Mesendoderm (in vitro differentiated cells): ENCODE measurements around the gene ATRN.

Source experiments
- DNase-seq: peaks from one replicate; pipeline ENCODE4 v3.0.0; 2013
- H2AK5ac ChIP-seq: 2 replicates; pipeline ENCODE4 v1.6.1; 2013; ENCODE audit warnings: low read length, inconsistent platforms
- H2BK120ac ChIP-seq: 2 replicates; pipeline ENCODE4 v1.6.1; 2013; ENCODE audit warnings: low read depth, mild to moderate bottlenecking, low read length, moderate library complexity, mixed read lengths
- H2BK15ac ChIP-seq: replicated peaks from 2 replicates; pipeline ENCODE4 v1.6.1; 2013; ENCODE audit warnings: low read depth, mild to moderate bottlenecking, moderate library complexity
- H2BK5ac ChIP-seq: 2 replicates; pipeline ENCODE4 v1.6.1; 2013; ENCODE audit warnings: low read length, inconsistent platforms
- H3K18ac ChIP-seq: 2 replicates; pipeline ENCODE4 v1.6.1; 2013; ENCODE audit warnings: mild to moderate bottlenecking, low read length, mixed read lengths
- H3K23ac ChIP-seq: one replicate; pipeline ENCODE4 v1.6.1; 2013; ENCODE audit warnings: low read length
- H3K27ac ChIP-seq: 2 replicates; pipeline ENCODE4 v1.5.1; 2013; ENCODE audit warnings: low read depth, mild to moderate bottlenecking, inconsistent platforms, low read length, moderate library complexity
- H3K27me3 ChIP-seq: 2 replicates; pipeline ENCODE4 v1.6.1; 2013; ENCODE audit warnings: low read length, control low read depth, mild to moderate bottlenecking, inconsistent platforms; ENCODE audit not compliant: insufficient read depth, poor library complexity
- H3K36me3 ChIP-seq: 2 replicates; pipeline ENCODE4 v1.6.1; 2013; ENCODE audit warnings: low read length, inconsistent platforms; ENCODE audit not compliant: control insufficient read depth, insufficient read depth
- H3K4ac ChIP-seq: one replicate; pipeline ENCODE4 v1.6.1; 2013; ENCODE audit warnings: low read depth, mild to moderate bottlenecking, low read length, moderate library complexity
- H3K4me1 ChIP-seq: 2 replicates; pipeline ENCODE4 v1.6.1; 2013; ENCODE audit warnings: low read depth, low read length, inconsistent platforms; ENCODE audit not compliant: control insufficient read depth
- H3K4me2 ChIP-seq: 2 replicates; pipeline ENCODE4 v1.6.1; 2013; ENCODE audit warnings: low read length
- H3K4me3 ChIP-seq: 2 replicates; pipeline ENCODE4 v1.5.1; 2013; ENCODE audit warnings: mild to moderate bottlenecking, low read length
- H3K56ac ChIP-seq: one replicate; pipeline ENCODE4 v1.6.1; 2013; ENCODE audit warnings: low read length
- H3K79me1 ChIP-seq: 2 replicates; pipeline ENCODE4 v1.6.1; 2013; ENCODE audit warnings: low read length, inconsistent platforms
- H3K79me2 ChIP-seq: 2 replicates; pipeline ENCODE4 v1.6.1; 2013; ENCODE audit warnings: mild to moderate bottlenecking, low read length; ENCODE audit not compliant: control insufficient read depth, insufficient read depth
- H3K9ac ChIP-seq: 2 replicates; pipeline ENCODE4 v1.6.1; 2013; ENCODE audit warnings: low read length, inconsistent platforms
- H4K5ac ChIP-seq: one replicate; pipeline ENCODE4 v1.6.1; 2013; ENCODE audit warnings: low read length
- H4K8ac ChIP-seq: one replicate; pipeline ENCODE4 v1.6.1; 2013; ENCODE audit warnings: low read depth, mild to moderate bottlenecking, control low read depth, low read length, moderate library complexity
- WGBS: extraction: QIAGEN DNeasy Blood & Tissue Kit; methylation state at CpG from one replicate; pipeline ENCODE4 v1.1.7; 2013; ENCODE audit warnings: low lambda C conversion rate, missing lambda C conversion rate; ENCODE audit not compliant: insufficient coverage; ENCODE audit errors: extremely low coverage; 5-methylcytosine and 5-hydroxymethylcytosine counted together

Gene ATRN

GRCh38 chr20:3560162-3560561, 89.3 kb downstream of the ATRN start:
- Histone ChIP-seq H3K36me3 (no peaks in the 10 kb centered on the region), H3K27me3 (peaks cover 2% of the 10 kb centered on the region), H3K56ac (no peak overlapping the region), H3K4ac (no peak overlapping the region), H3K27ac (no peak overlapping the region), H3K79me2 (no peaks in the 10 kb centered on the region), H2BK15ac (no peak overlapping the region), H2BK120ac (no peak overlapping the region), H3K23ac (no peak overlapping the region), H4K5ac (no peak overlapping the region), H3K79me1 (no peaks in the 10 kb centered on the region), H3K18ac (no peak overlapping the region), H4K8ac (no peak overlapping the region), H3K4me1 (no peaks in the 10 kb centered on the region), H3K9ac (no peak overlapping the region), H3K4me2 (no peak overlapping the region), H2BK5ac (no peak overlapping the region), H2AK5ac (no peak overlapping the region), H3K4me3 (no peak overlapping the region)
- no peak for DNase-seq
- no CpG with 5 or more reads among the region's 3 CpGs for WGBS

- H3K4me2 ChIP-seq: no peak overlapping the region
- no peak overlapping the region for H3K56ac ChIP-seq
- no CpG with 5 or more reads among the region's 1 CpG for WGBS
Observed at GRCh38 chr20:3560578-3560977, 89.8 kb downstream of the ATRN start.

GRCh38 chr20:3563133-3563532, 92.3 kb downstream of the ATRN start:
- H3K18ac ChIP-seq: no peak overlapping the region
- H3K23ac ChIP-seq: no peak overlapping the region
- H3K56ac ChIP-seq: no peak overlapping the region
- no CpG with 5 or more reads among the region's 3 CpGs for WGBS
- no peak overlapping the region for H2BK120ac ChIP-seq
- H3K4me2 ChIP-seq: no peak overlapping the region
- H2BK15ac ChIP-seq: no peak overlapping the region
- H2BK5ac ChIP-seq: no peak overlapping the region
- no peak for DNase-seq
- H3K27ac ChIP-seq: no peak overlapping the region
- H3K9ac ChIP-seq: no peak overlapping the region
- H3K4ac ChIP-seq: no peak overlapping the region
- H3K4me1 ChIP-seq: no peaks in the 10 kb centered on the region
- H4K5ac ChIP-seq: no peak overlapping the region
- no peaks in the 10 kb centered on the region for H3K79me2 ChIP-seq
- no peak overlapping the region for H4K8ac ChIP-seq
- H3K4me3 ChIP-seq: no peak overlapping the region
- peaks cover 2% of the 10 kb centered on the region for H3K27me3 ChIP-seq
- no peaks in the 10 kb centered on the region for H3K36me3 ChIP-seq
- no peak overlapping the region for H2AK5ac ChIP-seq
- no peaks in the 10 kb centered on the region for H3K79me1 ChIP-seq

More at GRCh38 chr20:3560578-3560977, 89.8 kb downstream of the ATRN start:
- Histone ChIP-seq H2BK120ac (no peak overlapping the region), H4K8ac (no peak overlapping the region), H4K5ac (no peak overlapping the region), H3K79me1 (no peaks in the 10 kb centered on the region), H3K27me3 (peaks cover 2% of the 10 kb centered on the region), H3K4me3 (no peak overlapping the region), H3K4ac (no peak overlapping the region), H3K23ac (no peak overlapping the region), H3K36me3 (no peaks in the 10 kb centered on the region), H2BK15ac (no peak overlapping the region), H2BK5ac (no peak overlapping the region), H3K4me1 (no peaks in the 10 kb centered on the region), H3K79me2 (no peaks in the 10 kb centered on the region), H3K18ac (no peak overlapping the region), H3K9ac (no peak overlapping the region), H3K27ac (no peak overlapping the region), H2AK5ac (no peak overlapping the region)
- no peak for DNase-seq

- H2AK5ac ChIP-seq: no peak overlapping the region
Observed at GRCh38 chr20:3563548-3564177, 92.8 kb downstream of the ATRN start.

GRCh38 chr20:3565851-3566250, 95.0 kb downstream of the ATRN start:
- Histone ChIP-seq H2BK15ac (no peak overlapping the region), H3K36me3 (no peaks in the 10 kb centered on the region), H3K27me3 (peaks cover 2% of the 10 kb centered on the region), H2BK120ac (no peak overlapping the region), H3K4me1 (no peaks in the 10 kb centered on the region), H3K79me2 (no peaks in the 10 kb centered on the region), H3K18ac (no peak overlapping the region), H4K8ac (no peak overlapping the region), H2BK5ac (no peak overlapping the region), H3K9ac (no peak overlapping the region), H2AK5ac (no peak overlapping the region), H3K23ac (no peak overlapping the region), H3K4me3 (no peak overlapping the region), H3K79me1 (no peaks in the 10 kb centered on the region), H3K4ac (no peak overlapping the region), H3K56ac (no peak overlapping the region), H3K4me2 (no peak overlapping the region), H3K27ac (no peak overlapping the region), H4K5ac (no peak overlapping the region)
- DNase-seq: peak; percentile 6
- WGBS: 100% methylated on average over 1 of the region's 2 CpGs

More at GRCh38 chr20:3563548-3564177, 92.8 kb downstream of the ATRN start:
- Histone ChIP-seq H4K8ac (no peak overlapping the region), H3K56ac (no peak overlapping the region), H3K4me1 (no peaks in the 10 kb centered on the region), H3K79me1 (no peaks in the 10 kb centered on the region), H3K4me3 (no peak overlapping the region), H3K27ac (no peak overlapping the region), H3K18ac (no peak overlapping the region), H3K23ac (no peak overlapping the region), H3K79me2 (no peaks in the 10 kb centered on the region), H3K4me2 (no peak overlapping the region), H3K36me3 (no peaks in the 10 kb centered on the region), H2BK15ac (no peak overlapping the region), H2BK120ac (no peak overlapping the region), H3K27me3 (peaks cover 2% of the 10 kb centered on the region), H2BK5ac (no peak overlapping the region), H4K5ac (no peak overlapping the region), H3K4ac (no peak overlapping the region), H3K9ac (no peak overlapping the region)
- no CpG with 5 or more reads among the region's 4 CpGs for WGBS
- peak; percentile 51 for DNase-seq

- no peak overlapping the region for H3K4me3 ChIP-seq
- H3K4me1 ChIP-seq: no peaks in the 10 kb centered on the region
- H3K79me1 ChIP-seq: no peaks in the 10 kb centered on the region
- H3K36me3 ChIP-seq: no peaks in the 10 kb centered on the region
- H2BK5ac ChIP-seq: no peak overlapping the region
- no peak overlapping the region for H4K8ac ChIP-seq
- no peak for DNase-seq
- H3K56ac ChIP-seq: no peak overlapping the region
- H3K18ac ChIP-seq: no peak overlapping the region
- no peak overlapping the region for H3K4ac ChIP-seq
- no peak overlapping the region for H3K27ac ChIP-seq
- no peaks in the 10 kb centered on the region for H3K27me3 ChIP-seq
- no peak overlapping the region for H2AK5ac ChIP-seq
- no peak overlapping the region for H3K23ac ChIP-seq
- H2BK15ac ChIP-seq: no peak overlapping the region
- H3K9ac ChIP-seq: no peak overlapping the region
- H3K4me2 ChIP-seq: no peak overlapping the region
- H2BK120ac ChIP-seq: no peak overlapping the region
- no peak overlapping the region for H4K5ac ChIP-seq
- WGBS: no CpG with 5 or more reads among the region's 1 CpG
- H3K79me2 ChIP-seq: no peaks in the 10 kb centered on the region
Observed at GRCh38 chr20:3572151-3572550, 101.3 kb downstream of the ATRN start.
